HG02678 (cell line): ENCODE results near the gene ARMC8.

Experiments used
- ATAC-seq: cut with Tn5 transposase; IDR thresholded peaks from one replicate; pipeline ENCODE4 v1.9.1; 2021; ENCODE audit warnings: mild to moderate bottlenecking, moderate library complexity; ENCODE audit not compliant: unreplicated experiment

Gene ARMC8

DNA sequence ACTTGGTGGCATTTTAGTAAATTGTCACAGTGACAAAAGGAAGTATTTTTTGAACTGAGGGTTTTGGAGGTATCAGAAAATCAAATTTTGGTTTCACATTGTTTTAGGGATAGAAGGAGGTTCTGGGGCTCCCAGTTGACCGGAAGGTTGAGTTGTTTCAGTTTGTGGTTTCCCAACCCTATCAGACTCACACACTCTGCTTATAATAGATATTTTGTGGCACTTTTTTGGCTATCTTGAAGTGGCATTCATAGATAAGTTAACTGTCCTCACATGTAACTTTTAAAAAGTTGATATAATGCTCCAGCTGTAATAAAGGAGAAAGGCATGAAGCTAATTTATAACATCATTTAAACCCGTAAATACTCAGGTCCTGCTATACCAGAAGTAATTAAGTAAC is 12.8 kb downstream of the ARMC8 start:
- peak; percentile 78 for ATAC-seq

DNA sequence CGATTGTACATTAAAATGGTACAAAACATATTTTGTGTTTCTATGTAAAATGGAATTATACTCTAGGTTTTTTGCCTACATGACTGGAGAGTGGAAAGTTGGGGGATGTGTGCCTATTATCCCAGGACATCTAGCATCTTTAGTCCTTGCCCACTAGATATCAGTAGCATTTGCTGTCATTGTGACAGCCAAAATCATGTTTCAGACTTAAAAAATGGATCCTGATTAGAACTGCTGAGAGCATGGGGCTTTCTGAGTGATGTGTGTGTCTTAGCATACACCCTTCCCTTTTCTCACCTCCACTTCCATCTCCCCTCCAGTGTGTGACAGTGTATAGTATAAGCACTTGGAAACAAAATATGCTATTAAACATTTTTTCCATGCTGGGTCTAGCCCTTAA is 13.3 kb downstream of the ARMC8 start:
- no peak for ATAC-seq

DNA sequence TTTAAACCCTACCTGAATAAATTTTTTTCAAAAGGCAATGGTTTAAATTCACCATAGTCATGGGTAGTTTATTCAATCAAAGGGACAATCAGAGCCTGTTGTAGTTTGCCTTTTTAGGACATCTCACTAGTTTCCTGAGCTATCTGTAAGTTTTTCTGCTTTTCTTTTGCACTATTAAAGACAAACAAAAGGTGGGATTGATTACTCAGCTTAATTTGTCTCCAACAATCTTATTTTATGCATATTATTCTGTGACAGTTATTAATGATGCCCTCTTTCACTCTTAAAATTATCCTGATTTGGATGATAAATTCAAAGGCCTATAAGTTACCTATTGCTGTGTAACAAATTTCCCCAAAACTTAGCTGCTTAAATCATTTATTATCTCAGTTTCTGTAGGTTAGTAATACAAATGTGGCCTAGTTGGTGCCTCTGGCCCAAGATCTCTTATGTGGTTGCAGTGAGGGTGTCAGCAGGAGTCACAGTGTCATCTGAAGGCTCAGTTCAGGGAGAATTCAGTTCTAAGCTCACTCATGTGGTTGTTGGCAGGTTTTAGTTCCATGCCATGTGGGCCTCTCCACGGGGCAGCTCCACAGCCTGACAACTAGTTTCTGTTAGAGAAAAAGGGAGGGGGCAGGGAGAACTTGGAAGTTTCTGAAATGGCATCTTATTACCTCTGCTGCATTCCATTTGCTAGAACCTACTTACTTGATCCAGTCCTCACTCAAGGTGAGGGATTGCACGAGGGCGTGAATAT is 16.0 kb downstream of the ARMC8 start:
- no peak for ATAC-seq

DNA sequence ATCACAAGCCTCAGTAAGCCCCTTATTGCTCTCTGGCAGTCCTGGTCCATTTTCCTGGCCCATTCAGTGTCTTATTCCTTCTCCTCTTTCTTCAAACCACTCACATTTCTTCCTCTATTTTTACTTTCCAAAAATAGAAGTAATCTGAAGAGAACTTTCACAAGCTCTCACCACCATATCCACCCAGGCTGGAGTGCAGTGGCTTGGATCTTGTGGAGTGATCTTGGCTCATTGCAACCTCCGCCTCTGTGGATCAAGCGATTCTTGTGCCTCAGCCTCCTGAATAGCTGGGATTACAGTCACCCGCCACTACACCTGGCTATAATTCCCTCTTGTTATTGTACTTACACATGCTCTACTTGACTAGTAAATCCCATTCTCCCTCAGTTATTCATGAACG is 16.8 kb downstream of the ARMC8 start:
- no peak for ATAC-seq

DNA sequence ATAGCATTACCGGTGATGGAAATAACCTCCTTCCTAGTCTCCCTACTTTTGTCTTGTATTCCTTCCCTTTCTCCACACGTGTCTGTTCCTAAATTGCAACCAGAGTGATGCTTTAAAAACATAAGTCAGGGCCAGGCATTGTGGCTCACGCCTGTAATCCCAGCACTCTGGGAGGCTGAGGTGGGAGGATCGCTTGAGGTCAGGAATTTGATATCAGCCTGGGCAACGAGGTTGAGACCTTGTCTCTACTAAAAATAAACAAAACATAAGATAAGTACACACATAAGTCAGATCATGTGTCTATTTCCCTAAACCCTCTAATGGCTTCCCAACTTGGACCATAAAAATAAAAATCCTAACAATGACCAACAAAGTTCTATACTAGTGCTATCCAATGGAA is 18.4 kb downstream of the ARMC8 start:
- ATAC-seq: no peak

DNA sequence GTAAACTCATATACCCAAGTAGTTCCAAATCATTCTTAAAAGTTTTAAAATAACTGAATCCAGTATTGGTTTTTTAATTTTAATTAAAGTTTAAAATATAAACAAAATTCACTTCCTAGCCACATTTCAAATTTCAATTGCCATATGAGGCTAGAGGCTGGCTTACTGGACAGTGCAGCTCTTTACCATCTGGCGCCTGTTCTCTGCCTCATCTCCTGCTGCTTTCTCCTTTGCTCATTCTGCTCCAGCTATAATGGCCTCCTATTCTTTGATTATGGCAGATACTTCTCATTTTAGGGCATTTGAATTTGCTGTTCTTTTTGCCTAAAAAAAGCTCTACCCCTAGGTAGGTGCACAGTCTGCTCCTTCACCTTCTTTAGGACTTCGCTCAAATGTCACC is 19.1 kb downstream of the ARMC8 start:
- ATAC-seq: no peak

DNA sequence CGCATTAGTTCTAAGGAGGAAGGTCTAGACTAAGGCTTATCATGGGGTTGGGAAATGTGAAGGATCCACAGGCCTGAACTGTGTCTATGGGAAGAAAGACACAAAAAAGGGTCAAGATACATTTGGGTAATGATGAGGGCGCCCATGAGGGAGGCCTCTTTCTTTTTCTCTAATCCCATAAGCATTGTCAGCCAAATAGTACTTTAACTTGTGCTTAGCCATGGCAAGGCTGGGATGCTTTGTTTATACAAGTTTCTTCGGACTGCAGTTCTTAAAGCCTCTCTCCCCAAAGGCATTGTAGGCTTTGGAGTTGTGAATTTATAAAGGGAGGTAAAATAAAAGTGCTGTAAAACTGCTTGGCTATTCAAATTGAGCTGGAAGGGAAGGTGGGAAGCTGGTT is 23.4 kb downstream of the ARMC8 start:
- no peak for ATAC-seq

DNA sequence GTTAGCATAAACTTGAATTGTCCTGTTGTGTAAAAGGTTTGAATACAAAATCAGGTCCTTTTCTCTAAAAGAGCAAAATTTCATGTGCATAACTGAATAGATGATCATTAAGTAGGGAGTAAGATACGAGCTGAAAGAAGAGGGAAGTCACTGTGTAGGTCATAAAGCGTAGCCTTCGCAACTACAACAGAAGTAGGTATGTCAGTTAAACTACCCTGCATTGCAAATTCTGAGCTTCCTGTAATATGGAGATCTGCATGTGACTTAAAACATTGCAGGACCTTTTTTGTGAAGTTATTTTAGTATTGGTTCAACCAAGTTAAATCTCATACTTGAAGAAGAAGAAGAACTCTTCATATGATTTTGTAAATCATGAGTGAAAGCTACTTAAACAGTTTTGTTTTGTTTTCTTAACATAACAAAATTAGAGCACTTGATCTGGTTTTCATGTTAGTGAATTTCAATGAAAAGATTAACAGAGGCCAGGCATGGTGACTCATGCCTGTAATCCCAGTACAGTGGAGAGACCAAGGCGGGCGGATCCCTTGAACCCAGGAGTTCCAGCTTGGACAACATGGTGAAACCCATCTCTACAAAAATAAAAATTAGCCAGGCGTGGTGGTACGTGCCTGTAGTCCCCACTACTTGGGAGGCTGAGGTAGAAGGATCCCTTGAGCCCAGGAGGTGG is 26.4 kb downstream of the ARMC8 start:
- no peak for ATAC-seq

DNA sequence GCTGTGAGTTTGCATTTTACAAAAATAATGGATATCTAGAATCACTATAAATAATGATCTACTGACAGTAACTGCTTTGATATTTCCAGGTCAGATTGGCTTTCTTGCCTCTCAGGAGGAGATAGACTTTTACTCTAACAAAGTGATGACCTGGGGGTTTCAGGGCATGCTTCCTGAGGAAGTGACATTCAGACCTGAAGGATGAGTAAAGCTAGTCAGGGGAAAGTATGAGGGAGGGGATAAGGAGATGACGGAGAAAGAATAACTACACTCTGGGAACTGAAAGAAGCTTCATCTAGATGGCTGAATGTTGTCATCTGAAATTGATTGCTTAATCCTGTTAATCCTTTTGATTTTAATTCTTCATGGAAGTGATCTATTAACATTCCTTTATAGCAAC is 32.2 kb downstream of the ARMC8 start:
- ATAC-seq: no peak

DNA sequence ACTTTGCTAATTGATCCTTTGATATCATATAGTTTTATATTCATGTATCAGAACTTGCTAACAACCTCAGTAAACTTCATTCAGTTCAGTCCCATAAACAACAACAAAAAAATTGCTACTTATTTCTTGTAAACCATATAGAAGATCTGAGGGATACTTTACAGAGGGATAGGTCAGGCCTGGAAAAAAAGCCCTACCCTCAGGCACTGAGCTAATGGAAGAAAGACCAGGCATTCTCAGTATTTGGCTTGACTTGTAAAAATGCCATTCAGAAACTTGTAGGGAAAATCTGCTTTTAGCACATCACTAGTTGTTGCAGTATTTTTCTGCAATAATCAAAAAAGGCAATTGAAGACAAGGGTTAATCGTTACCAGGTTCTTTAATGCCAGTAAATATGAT is 33.1 kb downstream of the ARMC8 start:
- ATAC-seq: no peak

DNA sequence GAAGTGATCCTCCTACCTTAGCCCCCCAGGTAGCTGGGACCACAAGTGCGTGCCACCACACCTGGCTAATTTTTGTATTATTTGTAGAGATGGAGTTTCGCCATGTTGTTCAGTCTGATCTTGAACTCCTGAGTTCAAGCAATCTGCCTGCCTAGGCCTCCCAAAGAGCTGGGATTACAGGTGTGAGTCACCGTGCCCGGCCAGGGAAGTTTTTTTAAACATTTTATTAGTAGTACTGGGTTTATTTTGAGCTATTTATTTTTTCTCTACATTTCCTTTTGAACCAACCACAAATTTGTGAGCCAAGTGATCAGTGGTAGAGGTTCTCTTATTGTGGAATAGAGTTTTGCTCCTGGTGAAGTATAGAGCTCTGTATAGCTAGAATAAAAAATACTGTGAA is 33.7 kb downstream of the ARMC8 start:
- ATAC-seq: no peak

DNA sequence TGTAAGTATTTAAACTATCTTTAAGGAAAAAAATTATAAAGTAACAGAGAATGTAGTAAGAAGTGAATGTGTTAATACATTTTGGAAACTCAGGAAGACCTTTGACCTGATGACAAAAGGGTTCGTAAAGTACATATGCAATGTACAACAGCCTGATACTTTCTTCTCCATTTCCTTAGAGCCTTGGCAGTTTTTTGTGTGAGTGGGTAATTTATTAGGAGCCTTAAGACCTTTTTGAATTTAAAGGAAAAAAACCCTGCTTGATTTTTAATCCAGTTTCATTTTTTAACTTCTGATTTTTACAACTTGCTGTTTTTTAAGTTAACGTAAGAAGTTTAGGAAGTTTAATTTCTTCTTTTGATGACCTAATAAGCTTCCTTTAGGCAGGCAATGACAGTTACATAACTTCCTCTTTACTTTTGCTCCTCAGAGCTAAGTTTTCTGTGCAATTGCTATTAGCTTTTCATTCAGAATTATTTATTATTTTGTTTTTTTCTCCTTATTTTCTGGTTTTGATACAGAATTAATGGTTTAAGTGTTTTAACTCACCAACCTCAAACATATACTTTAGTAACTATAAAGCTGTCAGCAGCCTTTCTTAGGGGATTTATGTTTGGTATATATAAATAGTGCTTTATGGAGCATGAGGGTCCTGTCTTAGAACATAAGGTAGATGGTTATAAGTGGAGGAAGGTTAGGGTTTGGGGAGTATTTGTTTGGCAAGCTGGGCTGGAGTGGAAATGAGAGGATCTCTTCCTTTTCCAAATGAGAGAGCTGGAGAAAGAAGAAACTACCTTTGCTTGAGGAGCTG is 35.2 kb downstream of the ARMC8 start:
- ATAC-seq: no peak

DNA sequence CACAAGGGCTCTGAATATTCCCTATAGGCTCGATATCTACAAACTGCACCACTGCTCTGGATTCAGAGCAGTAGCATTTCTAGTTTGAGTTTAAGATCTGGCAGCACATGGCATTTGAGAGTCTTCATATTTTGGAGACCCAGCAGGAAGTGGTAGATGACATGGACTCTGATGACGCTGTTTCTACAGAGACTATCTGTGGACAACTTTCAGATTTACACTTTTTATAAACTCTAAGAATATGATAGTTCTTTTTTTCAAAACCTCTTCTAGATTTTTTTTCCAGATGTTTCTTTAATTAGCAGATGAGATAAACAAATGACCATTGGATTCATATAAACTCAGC is 35.8 kb downstream of the ARMC8 start:
- ATAC-seq: no peak

DNA sequence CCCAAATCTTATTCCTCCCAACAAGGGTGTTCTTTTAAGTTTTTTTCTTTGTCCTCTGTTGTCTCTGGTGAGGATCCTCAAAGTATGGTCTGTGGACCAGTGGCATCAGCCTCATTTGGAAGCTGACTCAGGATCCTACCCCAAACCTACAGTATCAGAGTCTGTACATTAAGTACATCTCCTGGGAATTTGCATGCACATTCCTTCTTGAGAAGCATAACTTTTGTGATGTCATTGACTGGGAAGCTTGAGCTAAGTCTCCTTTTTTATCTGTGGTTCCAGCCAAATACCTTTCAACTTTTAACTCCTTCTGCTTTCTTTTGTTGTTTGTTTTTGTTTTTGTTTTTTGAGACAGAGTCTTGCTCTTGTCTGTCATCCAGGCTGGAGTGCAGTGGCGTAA is 40.5 kb downstream of the ARMC8 start:
- no peak for ATAC-seq

DNA sequence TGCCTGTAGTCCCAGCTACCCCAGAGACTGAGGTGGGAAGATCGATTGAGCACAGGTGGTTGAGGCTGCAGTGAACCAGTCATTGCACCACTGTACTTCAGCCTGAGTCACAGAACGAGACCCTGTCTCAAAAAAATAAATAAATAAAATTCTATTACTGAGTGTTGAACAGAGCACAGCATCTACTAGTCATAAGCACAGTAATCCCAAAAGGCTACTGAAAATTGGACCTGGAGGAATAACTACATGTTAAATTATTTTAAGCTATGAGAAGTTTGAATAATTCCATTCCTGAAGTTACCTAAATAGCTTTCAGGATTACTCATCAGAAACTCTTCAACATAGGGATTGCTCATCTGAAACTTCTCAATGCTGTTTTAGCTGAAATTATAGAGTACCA is 43.4 kb downstream of the ARMC8 start:
- ATAC-seq: no peak

DNA sequence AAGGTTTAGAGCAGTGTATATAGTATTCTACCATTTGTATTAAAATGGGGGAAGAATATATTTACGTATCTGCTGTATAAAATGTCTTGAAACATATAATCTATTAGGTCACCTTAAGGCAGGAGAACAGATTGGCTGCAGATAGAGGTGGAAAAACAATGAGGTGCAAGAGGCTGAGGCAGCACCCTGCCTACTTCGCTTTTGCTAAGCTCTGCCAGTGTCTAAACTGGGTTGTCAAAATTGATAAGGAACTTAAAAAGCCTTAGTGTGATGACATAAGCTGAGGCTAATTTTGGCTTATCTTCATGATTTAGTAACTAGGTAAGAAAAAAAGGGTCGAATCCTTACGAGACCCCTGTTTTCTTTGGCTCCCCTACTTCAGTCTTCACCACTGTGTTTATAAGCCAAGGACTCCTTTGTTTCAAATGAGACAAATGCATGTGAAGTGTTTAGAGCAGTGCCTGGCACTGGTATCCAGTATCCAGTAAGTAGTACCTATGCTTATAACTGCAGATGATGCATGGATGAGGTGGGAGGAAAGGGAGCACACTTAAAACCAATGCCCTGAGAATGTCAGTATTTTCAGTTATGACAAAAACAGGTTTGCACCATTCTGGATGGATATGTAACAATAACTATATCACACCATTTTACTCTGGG is 45.7 kb downstream of the ARMC8 start:
- no peak for ATAC-seq

DNA sequence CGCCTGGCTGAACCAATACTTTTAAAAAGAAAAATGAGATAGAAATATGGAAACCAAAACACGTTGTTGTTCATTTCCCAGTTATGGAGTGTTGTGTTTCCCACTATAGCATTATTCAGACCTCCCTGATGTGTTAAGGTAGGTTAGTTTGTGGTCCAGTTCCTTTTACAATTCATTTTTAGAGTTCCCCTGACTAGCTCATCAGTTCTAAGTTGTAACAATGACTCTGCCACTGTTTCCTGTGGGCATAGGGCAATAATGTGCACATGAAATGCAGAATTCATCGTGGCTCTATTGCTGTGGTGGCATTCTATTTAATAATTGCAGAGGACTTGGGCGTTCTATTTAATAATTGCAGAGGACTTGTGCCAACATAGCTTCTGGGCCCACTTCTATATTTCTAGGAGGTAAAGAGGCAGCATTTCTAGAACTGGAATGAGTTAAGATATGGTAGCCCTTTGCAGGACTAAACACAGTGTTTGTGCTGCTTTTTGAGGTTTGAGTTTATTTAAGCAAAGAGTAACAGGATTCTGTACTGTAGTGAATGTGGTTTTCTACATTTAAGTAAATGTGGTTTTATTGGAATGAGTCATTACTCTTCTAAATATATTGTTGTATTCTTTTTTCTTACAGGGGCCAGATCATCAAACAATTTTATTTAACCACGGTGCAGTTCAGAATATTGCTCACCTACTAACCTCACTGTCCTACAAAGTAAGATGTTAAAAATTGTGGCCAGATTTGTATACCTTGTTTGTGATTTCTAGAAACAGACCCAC is 47.5 kb downstream of the ARMC8 start:
- ATAC-seq: no peak

DNA sequence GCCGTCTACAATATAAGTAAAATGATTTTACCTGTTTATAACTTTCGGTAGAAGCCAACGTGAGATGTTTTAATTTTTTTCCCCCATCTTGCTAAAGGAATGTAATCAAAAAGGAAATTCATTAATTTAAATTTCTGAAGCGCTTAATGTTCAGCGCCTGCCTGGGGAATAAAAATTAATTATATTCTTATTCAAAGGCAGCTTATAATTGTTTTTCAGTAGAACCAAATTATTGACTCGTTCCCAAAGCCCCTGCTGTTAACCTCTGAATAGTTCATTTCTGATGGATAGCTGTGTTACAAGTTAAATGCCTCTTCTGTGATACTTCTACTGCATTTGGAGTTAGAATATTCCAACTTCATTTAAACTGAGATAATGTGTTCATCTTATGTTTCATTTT is 51.6 kb downstream of the ARMC8 start:
- no peak for ATAC-seq

DNA sequence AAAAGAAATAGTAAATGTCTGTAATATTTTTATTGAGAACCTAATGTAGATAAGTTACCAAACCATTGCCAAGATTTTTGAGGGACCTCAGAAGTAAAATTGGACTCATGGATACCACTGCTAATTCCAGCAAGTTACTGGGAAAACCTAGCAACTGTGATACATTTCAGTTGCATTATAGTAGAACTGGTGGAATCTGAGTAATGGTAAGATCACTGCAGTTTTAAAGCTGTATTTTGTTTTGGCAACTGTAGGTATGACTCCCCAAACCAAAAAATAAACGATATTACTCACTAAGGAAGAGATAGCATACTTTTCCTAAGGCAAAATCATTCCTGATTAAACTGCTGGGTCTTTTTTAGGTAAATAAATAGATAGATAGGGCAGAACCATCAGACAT is 54.0 kb downstream of the ARMC8 start:
- no peak for ATAC-seq

DNA sequence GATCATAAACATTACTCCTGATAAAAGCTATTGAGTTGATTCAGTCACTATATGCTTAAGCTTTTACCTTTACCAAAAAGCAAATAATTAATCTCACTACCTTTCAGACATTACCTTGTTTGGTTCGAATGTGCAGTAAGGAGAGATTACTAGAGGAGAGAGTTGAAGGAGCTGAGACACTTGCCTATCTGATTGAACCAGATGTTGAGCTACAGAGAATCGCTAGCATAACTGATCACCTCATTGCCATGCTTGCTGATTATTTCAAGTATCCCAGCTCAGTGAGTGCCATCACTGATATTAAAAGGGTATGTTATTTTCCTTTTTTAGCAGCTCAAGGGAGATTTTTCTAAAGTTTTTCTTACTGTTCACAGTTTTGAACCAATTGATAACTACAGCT is 54.6 kb downstream of the ARMC8 start:
- no peak for ATAC-seq

DNA sequence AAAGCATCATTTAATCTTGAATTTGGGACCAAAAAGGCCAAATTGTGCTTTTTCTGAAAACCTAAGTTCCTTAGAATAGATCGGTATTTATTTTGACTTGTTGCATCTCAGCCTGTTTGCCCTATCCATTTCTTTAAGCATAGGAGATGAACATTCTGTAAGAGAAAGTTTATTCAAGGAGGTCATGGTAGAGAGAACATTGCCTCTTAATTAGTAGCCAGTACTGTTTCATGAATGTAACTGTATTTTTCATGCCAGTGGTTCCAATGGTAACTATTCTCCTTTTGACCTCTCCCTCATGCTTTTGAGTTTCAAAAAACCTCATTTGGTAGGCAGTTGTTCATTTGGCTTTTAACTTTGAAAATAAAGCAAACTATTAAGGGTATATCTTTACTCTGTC is 55.4 kb downstream of the ARMC8 start:
- no peak for ATAC-seq
